Adrenal gland (tissue), 5 donors: ENCODE data around the gene KCNK15.

Experiments used
- CTCF ChIP-seq, 6 experiments: fragments of 450-650 bp in 4 of 6; fragments of 200-600 bp in 2 of 6; sonication (generic) in 1 of 6; IDR thresholded peaks; 1 replicate in 5 of 6; 2 replicates in 1 of 6; pipeline versions ENCODE4 v1.5.1 to v1.8.0; 2016 to 2021; ENCODE audit warnings: antibody characterized with exemption in 6 of 6, mild to moderate bottlenecking in 2 of 6, moderate library complexity in 1 of 6
- POLR2A ChIP-seq, 2 donors: fragments of 450-650 bp; IDR thresholded peaks; one replicate each; pipeline ENCODE4 v1.6.1; 2017; ENCODE audit warnings: antibody characterized with exemption in 2 of 2, mild to moderate bottlenecking in 2 of 2, moderate library complexity in 1 of 2
- donor health status: DM: no; HTN: no; CAD: no.

DNA sequence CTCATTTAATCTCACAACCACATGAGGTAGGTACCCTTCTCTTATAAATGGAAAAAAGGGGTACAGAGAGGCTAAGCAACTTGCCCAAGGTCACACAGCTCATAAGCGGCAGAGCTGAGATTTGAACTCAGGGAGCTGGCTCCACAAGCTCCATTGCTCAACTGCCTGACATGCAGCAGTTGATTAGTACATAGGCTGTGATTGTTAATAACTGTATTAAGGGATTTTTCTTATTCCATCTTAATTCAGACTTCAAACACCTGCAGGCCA lies 23.9 kb upstream of the KCNK15 start:
- TF ChIP-seq POLR2A (IDR thresholded peaks at IDR 0.05) (no peak), CTCF (IDR thresholded peaks at IDR 0.05) (no peak)
